A549 (cell line): ENCODE measurements around the gene RIPOR1. TPM values are rescaled to one million over a fixed set of nuclear protein-coding genes. Genes with fewer than 3 reads are reported as not detected.

Experiments used
- ATAC-seq, 2 experiments: fragments of 200-7000 bp in 1 of 2; fragments of >200 bp in 1 of 2; cut with Nextera tagmentation in 1 of 2; cut with Tn5 transposase in 1 of 2; 3 replicates each; pipeline versions ENCODE4 v1.8.0 to v1.9.1; 2018 to 2020; ENCODE audit warnings: mild to moderate bottlenecking in 1 of 2, moderate library complexity in 1 of 2
- CTCF ChIA-PET: fragments of 300-600 bp; sonication (Branson Sonifier 250); formaldehyde crosslinking; extraction: SDS; loops from one replicate; lab custom pipeline; 2021; ENCODE audit warnings: antibody characterized with exemption, inconsistent platforms; lab: Yijun Ruan, JAX
- POLR2A ChIA-PET: fragments of 350-600 bp; formaldehyde crosslinking; extraction: SDS; loops from one replicate; lab custom pipeline; 2021; ENCODE audit warnings: antibody characterized with exemption, inconsistent platforms; lab: Yijun Ruan, JAX
- DNase-seq, 2 experiments: peaks; one replicate each; pipeline versions ENCODE4 v3.0.0 to v3.0.0-alpha.2; 2011 to 2016; ENCODE audit warnings: low read depth in 1 of 2, low spot score in 1 of 2
- FAIRE-seq: peaks from 2 replicates; lab custom pipeline; 2011; peaks lifted over from hg19 to GRCh38; lab: Jason Lieb, UNC
- H3K27ac ChIP-seq, 2 experiments: fragments of >200 bp; sonication (Bioruptor Twin); formaldehyde crosslinking; 3 replicates each; pipeline ENCODE4 v1.5.1; 2016 to 2017
- H3K4me1 ChIP-seq: fragments of >200 bp; sonication (Bioruptor Twin); formaldehyde crosslinking; 3 replicates; pipeline ENCODE4 v1.6.1; 2016
- H3K4me2 ChIP-seq: fragments of >200 bp; sonication (Bioruptor Twin); formaldehyde crosslinking; 3 replicates; pipeline ENCODE4 v1.6.1; 2016
- H3K4me3 ChIP-seq: fragments of >200 bp; sonication (Bioruptor Twin); formaldehyde crosslinking; 3 replicates; pipeline ENCODE4 v1.5.1; 2016
- H3K9me3 ChIP-seq: fragments of >200 bp; sonication (Bioruptor Twin); formaldehyde crosslinking; 3 replicates; pipeline ENCODE4 v1.6.1; 2016
- BHLHE40 ChIP-seq: IDR thresholded peaks from 2 replicates; pipeline ENCODE4 v1.6.1; 2012; ENCODE audit warnings: low read depth, low read length, inconsistent platforms
- CEBPB ChIP-seq, 2 experiments: fragments of >200 bp in 1 of 2; sonication (Bioruptor Twin) in 1 of 2; formaldehyde crosslinking in 1 of 2; IDR thresholded peaks; 2 replicates each; pipeline ENCODE4 v1.6.1; 2012 to 2016
- ESRRA ChIP-seq: fragments of 150-350 bp; IDR thresholded peaks from 2 replicates; pipeline ENCODE4 v1.6.1; 2014; ENCODE audit warnings: mild to moderate bottlenecking, low read length, borderline replicate concordance
- FOSB ChIP-seq: fragments of 250-450 bp; sonication (Bioruptor Pico); IDR thresholded peaks from 2 replicates; pipeline ENCODE4 v1.5.0; 2020; ENCODE audit warnings: mild to moderate bottlenecking, moderate library complexity
- FOSL2 ChIP-seq, 2 experiments: fragments of 450-650 bp in 1 of 2; fragments of >200 bp in 1 of 2; sonication (Bioruptor Twin) in 1 of 2; formaldehyde crosslinking; IDR thresholded peaks; 2 replicates each; pipeline versions ENCODE4 v1.5.0 to v1.6.1; 2016 to 2020; ENCODE audit warnings: mild to moderate bottlenecking in 1 of 2, moderate library complexity in 1 of 2
- HOXB13 ChIP-seq: fragments of 250-450 bp; sonication (Bioruptor Pico); IDR thresholded peaks from 2 replicates; pipeline ENCODE4 v1.5.0; 2020; ENCODE audit warnings: low read depth, mild to moderate bottlenecking, moderate library complexity
- JUNB ChIP-seq: fragments of >200 bp; sonication (Bioruptor Twin); formaldehyde crosslinking; IDR thresholded peaks from 2 replicates; pipeline ENCODE4 v1.6.1; 2016
- MAFK ChIP-seq: fragments of 450-650 bp; IDR thresholded peaks from 2 replicates; pipeline ENCODE4 v1.6.1; 2014; ENCODE audit not compliant: partially characterized antibody
- NR3C1 ChIP-seq: fragments of >200 bp; sonication (Bioruptor Twin); formaldehyde crosslinking; IDR thresholded peaks from 3 replicates; pipeline ENCODE4 v1.6.1; 2017
- RAD21 ChIP-seq, 2 experiments: fragments of >200 bp in 1 of 2; sonication (Bioruptor Twin) in 1 of 2; formaldehyde crosslinking in 1 of 2; IDR thresholded peaks in 1 of 2; conservative IDR thresholded peaks in 1 of 2; 2 replicates in 1 of 2; 3 replicates in 1 of 2; pipeline ENCODE4 v1.6.1; 2012 to 2018; ENCODE audit warnings: inconsistent platforms in 1 of 2
- RFX5 ChIP-seq: fragments of 450-650 bp; IDR thresholded peaks from 2 replicates; pipeline ENCODE4 v1.7.1; 2014; ENCODE audit warnings: antibody characterized with exemption, mild to moderate bottlenecking, moderate library complexity
- SMC3 ChIP-seq: fragments of >200 bp; sonication (Bioruptor Twin); formaldehyde crosslinking; IDR thresholded peaks from 3 replicates; pipeline ENCODE4 v1.6.1; 2018; ENCODE audit warnings: inconsistent platforms
- ZC3H11A ChIP-seq: fragments of 450-650 bp; IDR thresholded peaks from 2 replicates; pipeline ENCODE4 v1.6.1; 2014; ENCODE audit warnings: antibody characterized with exemption, mild to moderate bottlenecking
- WGBS: methylation state at CpG from one replicate; pipeline ENCODE4 v1.1.6; 2017; ENCODE audit errors: missing lambda C conversion rate; 5-methylcytosine and 5-hydroxymethylcytosine counted together
- polyA plus RNA-seq, 4 experiments: library from polyadenylated mRNA; depleted of rRNA in 3 of 4; stranded (reverse); fragments of >200 nt; fragmentation: RNase III in 1 of 4; extraction: RNeasy Plus Mini Kit Qiagen cat#74134 plus additional on column Dnase treatment in 1 of 4; gene quantifications; 2 replicates in 3 of 4; 3 replicates in 1 of 4; pipeline ENCODE4 v1.2.3, GENCODE V29; 2011 to 2017
- TF ChIP-seq, protein P1 (sequence below): fragments of 250-450 bp; sonication (Bioruptor Pico); IDR thresholded peaks from 2 replicates; pipeline ENCODE4 v1.5.0; 2021; ENCODE audit warnings: mild to moderate bottlenecking, moderate library complexity, borderline replicate concordance
- TF ChIP-seq, protein P2 (sequence below): fragments of >200 bp; sonication (Bioruptor Twin); formaldehyde crosslinking; IDR thresholded peaks from 3 replicates; pipeline ENCODE4 v1.5.1; 2016
- TF ChIP-seq, protein P3 (sequence below): IDR thresholded peaks from 2 replicates; pipeline ENCODE4 v1.6.1; 2012
- TF ChIP-seq, protein P4 (sequence below): fragments of 200-600 bp; sonication (generic); IDR thresholded peaks from 2 replicates; pipeline ENCODE4 v1.6.1; 2016; ENCODE audit warnings: antibody characterized with exemption, mild to moderate bottlenecking, moderate library complexity

Gene RIPOR1
- polyA plus RNA-seq, 2 of the 4 experiments (the other 2 are of a cell fraction), result 7.2 to 23.0 TPM

DNA sequence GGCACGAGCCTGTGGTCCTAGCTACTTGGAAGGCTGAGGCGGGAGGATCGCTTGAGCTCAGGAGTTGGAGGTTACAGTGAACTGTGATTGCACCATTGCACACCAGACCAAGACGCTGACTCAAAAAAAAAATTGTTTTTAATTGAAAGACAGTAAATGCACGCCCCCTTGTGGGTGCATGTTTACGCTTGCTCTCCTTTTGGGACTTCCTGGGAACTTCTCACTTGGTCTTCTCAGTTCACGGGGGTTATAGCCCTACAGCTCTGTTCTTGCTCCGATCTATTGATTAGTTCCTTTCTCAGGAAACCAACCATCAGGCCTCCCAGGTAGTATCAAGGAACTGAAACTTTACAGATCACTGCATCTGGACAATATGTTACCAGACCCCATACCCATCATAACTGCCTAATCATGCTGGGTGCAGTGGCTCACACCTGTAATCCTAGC is 14.2 kb upstream of the RIPOR1 start:
- no peak for FAIRE-seq

DNA sequence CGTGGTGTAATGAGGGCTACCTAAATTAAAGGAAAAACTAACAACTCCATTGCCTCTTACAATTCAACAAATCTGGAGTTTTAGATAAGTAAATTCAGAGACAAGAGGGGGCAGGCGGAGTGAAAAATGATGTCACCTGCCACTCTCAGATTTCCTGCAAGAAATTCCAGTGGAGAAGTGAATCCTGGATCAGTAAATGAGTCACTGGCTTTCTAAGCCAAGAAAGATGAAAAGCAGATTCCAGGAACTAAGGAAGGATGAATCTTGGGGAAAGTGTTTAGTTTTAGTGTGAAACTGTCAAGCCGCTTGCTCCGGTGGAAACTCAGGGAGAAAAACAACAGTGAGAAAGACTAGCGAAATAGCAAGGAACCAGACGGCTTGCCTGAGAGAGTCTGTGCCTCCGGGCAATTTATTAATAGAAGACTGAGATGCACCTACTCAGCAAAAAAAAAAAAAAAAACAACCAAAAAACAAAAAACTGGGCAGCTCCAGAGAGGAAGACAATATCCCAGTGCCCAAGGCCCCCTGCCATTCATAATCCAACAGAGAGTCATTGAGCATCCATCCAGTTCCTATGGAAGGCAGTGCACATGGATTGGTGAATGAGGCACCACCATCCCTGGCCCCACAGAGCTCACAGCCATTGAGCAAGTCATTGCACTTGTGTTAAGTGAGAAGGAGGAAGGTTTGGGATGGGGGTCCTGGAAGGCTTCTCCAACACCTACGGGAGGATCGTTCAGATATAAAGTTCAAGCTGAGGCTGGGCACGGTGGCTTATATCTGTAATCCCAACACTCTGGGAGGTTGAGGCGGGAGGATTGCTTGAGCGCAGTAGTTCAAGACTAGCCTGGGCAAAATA is 12.1 kb upstream of the RIPOR1 start:
- WGBS, result 57% methylated on average over 12 of the region's 12 CpGs
- H3K4me1 ChIP-seq, result peaks cover 34% of the 10 kb centered on the region
- H3K27ac ChIP-seq, result peak overlapping the region; percentile 59 to 80
- CTCF ChIA-PET, result interaction anchor here (0.8 to 11.1 kb wide), 9 partner anchors 7 to 151 kb away, joined by 3 to 278 read pairs (median 11); partner anchors contain the start of genes AGRP, ATP6V0D1 and CTCF
- H3K4me3 ChIP-seq, result no peak overlapping the region
- ATAC-seq, result no peak
- H3K9me3 ChIP-seq, result no peaks in the 10 kb centered on the region
- POLR2A ChIA-PET, result interaction anchor here (0.7 to 1.5 kb wide), 1 partner anchor 35 kb away, joined by 5 to 8 read pairs; the partner anchor contains the start of gene ATP6V0D1
- DNase-seq, result peak; percentile 44 to 76
- peak overlapping the region; percentile 44 for H3K4me2 ChIP-seq
- FAIRE-seq, result no peak
- no peak for TF ChIP-seq FOSL2 (IDR thresholded peaks at IDR 0.05)
- TF ChIP-seq FOSL2 (CRISPR knock-in tag; IDR thresholded peaks at IDR 0.05), result peak; percentile 78
- TF ChIP-seq FOSB, result no peak
- TF ChIP-seq, protein P1, sequence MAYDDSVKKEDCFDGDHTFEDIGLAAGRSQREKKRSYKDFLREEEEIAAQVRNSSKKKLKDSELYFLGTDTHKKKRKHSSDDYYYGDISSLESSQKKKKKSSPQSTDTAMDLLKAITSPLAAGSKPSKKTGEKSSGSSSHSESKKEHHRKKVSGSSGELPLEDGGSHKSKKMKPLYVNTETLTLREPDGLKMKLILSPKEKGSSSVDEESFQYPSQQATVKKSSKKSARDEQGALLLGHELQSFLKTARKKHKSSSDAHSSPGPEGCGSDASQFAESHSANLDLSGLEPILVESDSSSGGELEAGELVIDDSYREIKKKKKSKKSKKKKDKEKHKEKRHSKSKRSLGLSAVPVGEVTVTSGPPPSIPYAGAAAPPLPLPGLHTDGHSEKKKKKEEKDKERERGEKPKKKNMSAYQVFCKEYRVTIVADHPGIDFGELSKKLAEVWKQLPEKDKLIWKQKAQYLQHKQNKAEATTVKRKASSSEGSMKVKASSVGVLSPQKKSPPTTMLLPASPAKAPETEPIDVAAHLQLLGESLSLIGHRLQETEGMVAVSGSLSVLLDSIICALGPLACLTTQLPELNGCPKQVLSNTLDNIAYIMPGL (CRISPR knock-in tag), result no peak
- TF ChIP-seq MAFK, result peak; percentile 73
- TF ChIP-seq, protein P2, sequence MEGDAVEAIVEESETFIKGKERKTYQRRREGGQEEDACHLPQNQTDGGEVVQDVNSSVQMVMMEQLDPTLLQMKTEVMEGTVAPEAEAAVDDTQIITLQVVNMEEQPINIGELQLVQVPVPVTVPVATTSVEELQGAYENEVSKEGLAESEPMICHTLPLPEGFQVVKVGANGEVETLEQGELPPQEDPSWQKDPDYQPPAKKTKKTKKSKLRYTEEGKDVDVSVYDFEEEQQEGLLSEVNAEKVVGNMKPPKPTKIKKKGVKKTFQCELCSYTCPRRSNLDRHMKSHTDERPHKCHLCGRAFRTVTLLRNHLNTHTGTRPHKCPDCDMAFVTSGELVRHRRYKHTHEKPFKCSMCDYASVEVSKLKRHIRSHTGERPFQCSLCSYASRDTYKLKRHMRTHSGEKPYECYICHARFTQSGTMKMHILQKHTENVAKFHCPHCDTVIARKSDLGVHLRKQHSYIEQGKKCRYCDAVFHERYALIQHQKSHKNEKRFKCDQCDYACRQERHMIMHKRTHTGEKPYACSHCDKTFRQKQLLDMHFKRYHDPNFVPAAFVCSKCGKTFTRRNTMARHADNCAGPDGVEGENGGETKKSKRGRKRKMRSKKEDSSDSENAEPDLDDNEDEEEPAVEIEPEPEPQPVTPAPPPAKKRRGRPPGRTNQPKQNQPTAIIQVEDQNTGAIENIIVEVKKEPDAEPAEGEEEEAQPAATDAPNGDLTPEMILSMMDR, result no peak
- TF ChIP-seq ZC3H11A, result no peak
- TF ChIP-seq JUNB, result no peak
- TF ChIP-seq BHLHE40, result no peak

More for the DNA sequence above, 14.2 kb upstream of the RIPOR1 start:
- TF ChIP-seq, protein P3, sequence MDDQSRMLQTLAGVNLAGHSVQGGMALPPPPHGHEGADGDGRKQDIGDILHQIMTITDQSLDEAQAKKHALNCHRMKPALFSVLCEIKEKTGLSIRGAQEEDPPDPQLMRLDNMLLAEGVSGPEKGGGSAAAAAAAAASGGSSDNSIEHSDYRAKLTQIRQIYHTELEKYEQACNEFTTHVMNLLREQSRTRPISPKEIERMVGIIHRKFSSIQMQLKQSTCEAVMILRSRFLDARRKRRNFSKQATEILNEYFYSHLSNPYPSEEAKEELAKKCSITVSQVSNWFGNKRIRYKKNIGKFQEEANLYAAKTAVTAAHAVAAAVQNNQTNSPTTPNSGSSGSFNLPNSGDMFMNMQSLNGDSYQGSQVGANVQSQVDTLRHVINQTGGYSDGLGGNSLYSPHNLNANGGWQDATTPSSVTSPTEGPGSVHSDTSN, result no peak
- peak; percentile 71 for TF ChIP-seq RAD21 (conservative IDR thresholded peaks at IDR 0.05 in 1 of 2, IDR thresholded peaks at IDR 0.05 in 1 of 2)
- no peak for TF ChIP-seq NR3C1
- TF ChIP-seq SMC3, result peak; percentile 84
- TF ChIP-seq HOXB13 (CRISPR knock-in tag), result no peak
- TF ChIP-seq, protein P2, result peak; percentile 79
- TF ChIP-seq CEBPB (IDR thresholded peaks at IDR 0.05), result peak; percentile 22 to 78; a peak in 3 of 4 replicates
- peak; percentile 40 for TF ChIP-seq MAFK
- TF ChIP-seq, protein P1 (CRISPR knock-in tag), result no peak
- no peak for TF ChIP-seq ESRRA
- TF ChIP-seq, protein P4, sequence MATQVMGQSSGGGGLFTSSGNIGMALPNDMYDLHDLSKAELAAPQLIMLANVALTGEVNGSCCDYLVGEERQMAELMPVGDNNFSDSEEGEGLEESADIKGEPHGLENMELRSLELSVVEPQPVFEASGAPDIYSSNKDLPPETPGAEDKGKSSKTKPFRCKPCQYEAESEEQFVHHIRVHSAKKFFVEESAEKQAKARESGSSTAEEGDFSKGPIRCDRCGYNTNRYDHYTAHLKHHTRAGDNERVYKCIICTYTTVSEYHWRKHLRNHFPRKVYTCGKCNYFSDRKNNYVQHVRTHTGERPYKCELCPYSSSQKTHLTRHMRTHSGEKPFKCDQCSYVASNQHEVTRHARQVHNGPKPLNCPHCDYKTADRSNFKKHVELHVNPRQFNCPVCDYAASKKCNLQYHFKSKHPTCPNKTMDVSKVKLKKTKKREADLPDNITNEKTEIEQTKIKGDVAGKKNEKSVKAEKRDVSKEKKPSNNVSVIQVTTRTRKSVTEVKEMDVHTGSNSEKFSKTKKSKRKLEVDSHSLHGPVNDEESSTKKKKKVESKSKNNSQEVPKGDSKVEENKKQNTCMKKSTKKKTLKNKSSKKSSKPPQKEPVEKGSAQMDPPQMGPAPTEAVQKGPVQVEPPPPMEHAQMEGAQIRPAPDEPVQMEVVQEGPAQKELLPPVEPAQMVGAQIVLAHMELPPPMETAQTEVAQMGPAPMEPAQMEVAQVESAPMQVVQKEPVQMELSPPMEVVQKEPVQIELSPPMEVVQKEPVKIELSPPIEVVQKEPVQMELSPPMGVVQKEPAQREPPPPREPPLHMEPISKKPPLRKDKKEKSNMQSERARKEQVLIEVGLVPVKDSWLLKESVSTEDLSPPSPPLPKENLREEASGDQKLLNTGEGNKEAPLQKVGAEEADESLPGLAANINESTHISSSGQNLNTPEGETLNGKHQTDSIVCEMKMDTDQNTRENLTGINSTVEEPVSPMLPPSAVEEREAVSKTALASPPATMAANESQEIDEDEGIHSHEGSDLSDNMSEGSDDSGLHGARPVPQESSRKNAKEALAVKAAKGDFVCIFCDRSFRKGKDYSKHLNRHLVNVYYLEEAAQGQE, result no peak
- TF ChIP-seq RFX5, result no peak
- no peaks in the 10 kb centered on the region for H3K9me3 ChIP-seq
- H3K4me2 ChIP-seq, result peak overlapping the region; percentile 42; the same call in 2 of the 3 replicates
- no peak overlapping the region for H3K4me3 ChIP-seq
- H3K4me1 ChIP-seq, result peaks cover 30% of the 10 kb centered on the region
- ChIA-PET POLR2A (no interaction called here), CTCF (interaction anchor here (0.6 to 11.1 kb wide), 31 partner anchors 7 to 290 kb away, joined by 3 to 278 read pairs (median 4); partner anchors contain the start of genes AGRP, ATP6V0D1, CTCF and PARD6A)
- whole genome bisulfite sequencing, result 2% methylated on average over 8 of the region's 8 CpGs
- DNase-seq (peak; percentile 69 to 89), ATAC-seq (peak; percentile 82 to 86)
- H3K27ac ChIP-seq, result peak overlapping the region; percentile 15 to 43; a peak in 4 of 6 replicates
